ENCODE measurements around the gene BPIFB2. TPM values are rescaled to one million over a fixed set of nuclear protein-coding genes. Genes with fewer than 3 reads are reported as not detected.

BPIFB2 gene
- polyA plus RNA-seq, 1 experiment, result not detected

- Histone ChIP-seq H3K9me3 (ENCODE audit: control insufficient read depth, insufficient read depth, low read length) (no peaks in the 10 kb centered on the region; the same call in 1 of the 2 replicates), H3K4me3 (ENCODE audit: low read depth, low read length) (no peak overlapping the region), H3K27ac (ENCODE audit: low read depth, low read length) (no peak overlapping the region), H3K27me3 (ENCODE audit: control insufficient read depth, insufficient read depth, low read length) (peaks cover 3% of the 10 kb centered on the region)
- POLR2A ChIA-PET, result no interaction called here
- DNase-seq (ENCODE audit: low read depth, low spot score), result no peak
- CTCF ChIA-PET, result no interaction called here
- TF ChIP-seq CTCF (IDR thresholded peaks at IDR 0.05; ENCODE audit: low read depth, low read length), result no peak
Measured at GRCh38 chr20:33026779-33027759, 19.6 kb downstream of the BPIFB2 start.

- no peak for DNase-seq (ENCODE audit: low read depth, low spot score)
- ChIA-PET POLR2A (no interaction called here), CTCF (no interaction called here)
- Histone ChIP-seq H3K9me3 (ENCODE audit: control insufficient read depth, insufficient read depth, low read length) (no peaks in the 10 kb centered on the region; the same call in 1 of the 2 replicates), H3K27ac (ENCODE audit: low read depth, low read length) (no peak overlapping the region), H3K27me3 (ENCODE audit: control insufficient read depth, insufficient read depth, low read length) (peaks cover 3% of the 10 kb centered on the region), H3K4me3 (ENCODE audit: low read depth, low read length) (no peak overlapping the region)
- TF ChIP-seq CTCF (IDR thresholded peaks at IDR 0.05; ENCODE audit: low read depth, low read length), result no peak
Measured at GRCh38 chr20:33027769-33028751, 20.6 kb downstream of the BPIFB2 start.

- no peak for TF ChIP-seq CTCF (IDR thresholded peaks at IDR 0.05; ENCODE audit: low read depth, low read length)
- Histone ChIP-seq H3K27me3 (ENCODE audit: control insufficient read depth, insufficient read depth, low read length) (peaks cover 3% of the 10 kb centered on the region), H3K27ac (ENCODE audit: low read depth, low read length) (no peak overlapping the region), H3K4me3 (ENCODE audit: low read depth, low read length) (no peak overlapping the region), H3K9me3 (ENCODE audit: control insufficient read depth, insufficient read depth, low read length) (no peaks in the 10 kb centered on the region; the same call in 1 of the 2 replicates)
- CTCF ChIA-PET, result no interaction called here
- POLR2A ChIA-PET, result no interaction called here
- DNase-seq (ENCODE audit: low read depth, low spot score), result no peak
Measured at GRCh38 chr20:33028875-33029274, 21.4 kb downstream of the BPIFB2 start.

GRCh38 chr20:33030076-33030475 lies 22.6 kb downstream of the BPIFB2 start:
- TF ChIP-seq CTCF (IDR thresholded peaks at IDR 0.05; ENCODE audit: low read depth, low read length), result no peak
- ChIA-PET CTCF (interaction anchor here (0.6 kb wide), 1 partner anchor 530 kb away, joined by 7 read pairs; no protein-coding TSS in a partner anchor), POLR2A (interaction anchor here (0.6 kb wide), 1 partner anchor 124 kb away, joined by 4 read pairs; no protein-coding TSS in a partner anchor)
- no peak for DNase-seq (ENCODE audit: low read depth, low spot score)
- H3K4me3 ChIP-seq (ENCODE audit: low read depth, low read length), result no peak overlapping the region
- peaks cover 3% of the 10 kb centered on the region for H3K27me3 ChIP-seq (ENCODE audit: control insufficient read depth, insufficient read depth, low read length)
- H3K9me3 ChIP-seq (ENCODE audit: control insufficient read depth, insufficient read depth, low read length), result no peaks in the 10 kb centered on the region; the same call in 1 of the 2 replicates
- no peak overlapping the region for H3K27ac ChIP-seq (ENCODE audit: low read depth, low read length)
